Uterus (tissue), 4 donors: ENCODE data around the gene GRAPL. TPM values are rescaled to one million over a fixed set of nuclear protein-coding genes. Genes with fewer than 3 reads are reported as not detected.
"Not testable (repeated sequence)": the region's sequence is repeated elsewhere in the genome, so short reads cannot be mapped to it uniquely, and the experiment has no call there.

Source experiments
- DNase-seq, 2 donors: peaks; one replicate each; pipeline ENCODE4 v3.0.0-alpha.2; 2019 to 2020
- H3K27ac ChIP-seq, 2 donors: fragments of 200-600 bp; sonication (generic); 1 replicate in 1 of 2; 2 replicates in 1 of 2; pipeline ENCODE4 v1.5.1; 2016 to 2018
- H3K27me3 ChIP-seq, 2 donors: fragments of 200-600 bp; sonication (generic); one replicate each; pipeline ENCODE4 v1.5.1; 2018 to 2019; ENCODE audit warnings: control low read depth in 1 of 2
- H3K36me3 ChIP-seq, 2 donors: fragments of 200-600 bp; sonication (generic); one replicate each; pipeline ENCODE4 v1.5.1; 2019; ENCODE audit warnings: control low read depth in 1 of 2
- H3K4me1 ChIP-seq, 2 donors: fragments of 200-600 bp; sonication (generic); one replicate each; pipeline ENCODE4 v1.5.1; 2018 to 2019; ENCODE audit warnings: control low read depth in 1 of 2
- H3K4me3 ChIP-seq, 2 donors: fragments of 200-600 bp; sonication (generic); 1 replicate in 1 of 2; 2 replicates in 1 of 2; pipeline ENCODE4 v1.5.1; 2018 to 2019; ENCODE audit warnings: mild to moderate bottlenecking in 1 of 2
- H3K9me3 ChIP-seq, 2 donors: fragments of 200-600 bp; sonication (generic); one replicate each; pipeline ENCODE4 v1.5.1; 2019; ENCODE audit warnings: control low read depth in 1 of 2
- intact Hi-C: fragments of 100-400 bp; cut with DNase I; formaldehyde crosslinking; loops from one replicate; pipeline ENCODE4 v1.15.1; 2023; ENCODE audit warnings: low total_unique reads
- total RNA-seq, 4 donors: library from RNA; depleted of rRNA in 3 of 4; stranded (reverse); fragments of >200 nt in 3 of 4; gene quantifications; one replicate each; pipeline versions ENCODE4 v1.1.0 to v1.2.4, GENCODE V29; 2014 to 2023
- TF ChIP-seq, protein P1 (sequence below), 4 experiments: fragments of 200-600 bp in 2 of 4; fragments of 450-650 bp in 2 of 4; sonication (generic) in 2 of 4; IDR thresholded peaks; one replicate each; pipeline ENCODE4 v1.5.1; 2016 to 2019; ENCODE audit warnings: antibody characterized with exemption in 4 of 4, mild to moderate bottlenecking in 2 of 4, moderate library complexity in 1 of 4
- donor health status: DM: yes; HTN: yes; CAD: no.

Gene GRAPL
- total RNA-seq, 4 donors from 2014 or later: 8.5 to 9.5 TPM; not detected in 2

DNA sequence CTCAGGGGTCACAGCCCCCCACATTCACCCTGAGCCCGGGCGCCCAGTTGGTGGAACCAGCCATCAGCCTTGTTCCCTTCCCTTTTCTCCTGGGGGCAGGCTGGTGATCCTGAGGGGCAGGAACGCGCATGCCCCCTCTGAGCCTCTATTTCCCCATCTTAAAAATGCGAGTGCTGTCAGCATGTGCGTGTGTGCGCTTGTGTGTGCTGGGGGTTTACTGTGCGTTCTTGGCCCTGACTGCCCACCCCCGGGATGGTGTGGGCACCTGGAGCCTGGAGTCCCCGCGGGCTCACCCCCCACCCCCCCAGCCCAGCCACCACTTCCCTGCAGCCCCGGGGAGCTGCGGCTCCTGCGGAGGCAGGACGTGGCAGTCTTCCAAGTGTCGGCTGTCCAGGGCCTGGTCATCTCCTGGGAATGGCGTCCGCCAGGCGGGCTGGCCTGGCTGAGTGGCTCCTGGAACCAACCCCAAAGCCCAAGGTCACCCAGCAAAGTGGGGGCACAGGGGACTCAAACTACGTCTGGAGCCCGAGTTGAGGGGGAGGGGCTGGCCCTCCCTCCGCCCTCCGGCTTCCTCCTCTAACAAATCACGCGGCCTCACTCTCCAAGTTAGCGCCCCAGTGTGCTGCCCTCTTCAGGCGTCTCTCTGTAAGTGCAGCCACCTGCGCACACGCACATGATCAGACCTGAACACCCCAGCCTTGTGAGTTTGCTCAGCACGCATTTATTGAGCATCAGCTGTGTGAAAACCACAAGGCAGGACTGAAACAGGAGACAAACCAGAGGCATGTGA is 14.2 kb downstream of the GRAPL start:
- H3K4me3 ChIP-seq, H3K27me3 ChIP-seq, H3K9me3 ChIP-seq, H3K4me1 ChIP-seq, H3K36me3 ChIP-seq, intact Hi-C loops: not testable (repeated sequence)
- peak in 1 of 2 donors; percentile 10 for DNase-seq
- peak overlapping the region in 1 of 2 donors; percentile 49 for H3K27ac ChIP-seq

GRCh38 chr17:19142419-19142818 is 15.0 kb downstream of the GRAPL start:
- H3K4me1 ChIP-seq, H3K9me3 ChIP-seq, H3K27ac ChIP-seq, H3K4me3 ChIP-seq, intact Hi-C loops, H3K36me3 ChIP-seq, H3K27me3 ChIP-seq: not testable (repeated sequence)
- TF ChIP-seq, protein P1, sequence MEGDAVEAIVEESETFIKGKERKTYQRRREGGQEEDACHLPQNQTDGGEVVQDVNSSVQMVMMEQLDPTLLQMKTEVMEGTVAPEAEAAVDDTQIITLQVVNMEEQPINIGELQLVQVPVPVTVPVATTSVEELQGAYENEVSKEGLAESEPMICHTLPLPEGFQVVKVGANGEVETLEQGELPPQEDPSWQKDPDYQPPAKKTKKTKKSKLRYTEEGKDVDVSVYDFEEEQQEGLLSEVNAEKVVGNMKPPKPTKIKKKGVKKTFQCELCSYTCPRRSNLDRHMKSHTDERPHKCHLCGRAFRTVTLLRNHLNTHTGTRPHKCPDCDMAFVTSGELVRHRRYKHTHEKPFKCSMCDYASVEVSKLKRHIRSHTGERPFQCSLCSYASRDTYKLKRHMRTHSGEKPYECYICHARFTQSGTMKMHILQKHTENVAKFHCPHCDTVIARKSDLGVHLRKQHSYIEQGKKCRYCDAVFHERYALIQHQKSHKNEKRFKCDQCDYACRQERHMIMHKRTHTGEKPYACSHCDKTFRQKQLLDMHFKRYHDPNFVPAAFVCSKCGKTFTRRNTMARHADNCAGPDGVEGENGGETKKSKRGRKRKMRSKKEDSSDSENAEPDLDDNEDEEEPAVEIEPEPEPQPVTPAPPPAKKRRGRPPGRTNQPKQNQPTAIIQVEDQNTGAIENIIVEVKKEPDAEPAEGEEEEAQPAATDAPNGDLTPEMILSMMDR (IDR thresholded peaks at IDR 0.05): peak in 1 of 4 experiments; percentile 20
- DNase-seq: peak; percentile 48 to 54

- intact Hi-C loops, DNase-seq, H3K4me3 ChIP-seq, H3K27ac ChIP-seq, H3K36me3 ChIP-seq, H3K27me3 ChIP-seq, H3K4me1 ChIP-seq, H3K9me3 ChIP-seq: not testable (repeated sequence)
These were observed 15.8 kb downstream of the GRAPL start for GRCh38 chr17:19143097-19143777.

- H3K4me3 ChIP-seq, DNase-seq, H3K9me3 ChIP-seq, H3K36me3 ChIP-seq, intact Hi-C loops, H3K4me1 ChIP-seq, H3K27me3 ChIP-seq, H3K27ac ChIP-seq: not testable (repeated sequence)
These were observed 17.0 kb downstream of the GRAPL start for GRCh38 chr17:19144373-19144772.

GRCh38 chr17:19145471-19145870 is 18.1 kb downstream of the GRAPL start:
- intact Hi-C loops, DNase-seq, H3K4me1 ChIP-seq, H3K36me3 ChIP-seq, H3K9me3 ChIP-seq, H3K27me3 ChIP-seq, H3K4me3 ChIP-seq, H3K27ac ChIP-seq: not testable (repeated sequence)

GRCh38 chr17:19150678-19151615 is 23.6 kb downstream of the GRAPL start:
- H3K4me1 ChIP-seq, intact Hi-C loops, DNase-seq, H3K27me3 ChIP-seq, H3K36me3 ChIP-seq, H3K27ac ChIP-seq, H3K9me3 ChIP-seq, H3K4me3 ChIP-seq: not testable (repeated sequence)

GRCh38 chr17:19157628-19158027 is 30.2 kb downstream of the GRAPL start:
- H3K4me1 ChIP-seq, intact Hi-C loops, H3K9me3 ChIP-seq, H3K4me3 ChIP-seq, H3K36me3 ChIP-seq, DNase-seq, H3K27me3 ChIP-seq, H3K27ac ChIP-seq: not testable (repeated sequence)

GRCh38 chr17:19158478-19158877 is 31.1 kb downstream of the GRAPL start:
- H3K9me3 ChIP-seq, DNase-seq, intact Hi-C loops, H3K27me3 ChIP-seq, H3K27ac ChIP-seq, H3K4me3 ChIP-seq, H3K4me1 ChIP-seq, H3K36me3 ChIP-seq: not testable (repeated sequence)

DNA sequence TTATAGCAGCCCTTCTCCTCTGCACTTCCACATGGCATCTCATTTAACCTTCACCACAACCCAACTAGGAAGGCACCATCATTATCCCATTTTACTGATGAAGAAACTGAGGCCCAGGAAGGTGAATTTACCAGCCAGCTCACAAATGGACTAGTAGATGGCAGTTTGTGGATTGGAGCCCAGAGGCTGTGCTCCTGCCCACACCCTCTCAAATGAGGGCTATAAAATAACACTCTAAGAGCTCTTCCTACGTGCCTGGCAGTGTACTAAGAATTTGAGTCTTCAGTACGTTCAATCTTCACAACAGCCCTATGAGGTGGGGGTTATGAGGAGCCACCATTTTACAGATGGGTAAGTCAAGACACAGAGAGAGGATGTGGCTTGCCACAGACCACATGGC is 31.5 kb downstream of the GRAPL start:
- DNase-seq, H3K27me3 ChIP-seq, intact Hi-C loops, H3K4me1 ChIP-seq, H3K9me3 ChIP-seq, H3K27ac ChIP-seq, H3K4me3 ChIP-seq, H3K36me3 ChIP-seq: not testable (repeated sequence)

DNA sequence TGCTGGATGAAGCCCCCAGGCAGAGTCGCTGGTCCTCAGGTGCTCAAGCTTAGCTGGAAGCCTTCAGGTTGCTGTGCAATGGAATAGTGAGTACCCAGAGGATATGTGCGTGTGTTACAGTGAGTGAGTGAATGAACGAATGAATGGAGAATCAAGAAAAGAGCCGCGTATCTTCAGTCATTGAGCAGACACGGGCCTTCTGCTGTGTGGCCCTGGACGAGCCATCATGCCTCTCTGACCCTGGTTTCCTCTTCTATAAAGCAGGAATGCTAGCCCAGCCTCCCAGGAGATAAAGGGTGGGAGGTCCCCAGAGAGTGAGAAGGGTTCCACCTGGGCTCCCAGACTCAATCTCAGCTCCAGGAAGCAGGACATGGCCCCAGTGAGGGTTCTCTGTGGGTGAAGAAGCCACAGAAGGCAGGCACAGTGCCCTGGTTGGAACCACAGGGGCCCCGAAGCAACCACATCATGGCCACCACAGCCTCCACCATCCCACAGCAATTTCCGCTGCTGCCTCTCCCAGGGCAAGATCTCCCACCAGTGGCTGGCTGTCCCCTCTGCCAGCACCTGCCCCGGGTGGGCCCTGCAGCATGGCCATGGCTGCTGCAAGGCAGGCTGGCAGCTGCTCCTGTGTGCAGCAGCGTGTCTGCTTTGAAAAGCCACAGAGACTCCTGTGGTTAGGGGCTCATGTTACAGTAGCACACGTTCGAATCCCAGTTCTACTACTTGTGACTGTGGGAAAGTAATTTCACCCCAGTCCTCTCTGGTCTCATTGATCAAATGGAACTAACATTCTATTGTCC is 34.1 kb downstream of the GRAPL start:
- H3K4me3 ChIP-seq, H3K9me3 ChIP-seq, DNase-seq, H3K36me3 ChIP-seq, intact Hi-C loops, H3K27ac ChIP-seq, H3K27me3 ChIP-seq, H3K4me1 ChIP-seq: not testable (repeated sequence)
